HCT116 (cell line): ENCODE measurements around the gene SNRPD2. TPM values are rescaled to one million over a fixed set of nuclear protein-coding genes. Genes with fewer than 3 reads are reported as not detected.

Experiments
- ATAC-seq: fragments of 200-7000 bp; cut with Tn5 transposase; 2 replicates; pipeline ENCODE4 v1.9.1; 2020; ENCODE audit warnings: mild to moderate bottlenecking, moderate library complexity
- BruUV-seq: library from RNA; stranded (reverse); fragments of 400-500 nt; replicated peaks from 2 replicates; lab custom pipeline; 2021; lab: Mats Ljungman, UMichigan
- CTCF ChIA-PET: fragments of 300-600 bp; sonication (Branson Sonifier 250); formaldehyde crosslinking; loops from one replicate; lab custom pipeline; 2021; ENCODE audit warnings: antibody characterized with exemption; lab: Charles Lee
- POLR2A ChIA-PET: fragments of 300-600, 350-600 bp; sonication (Branson Sonifier 250); formaldehyde crosslinking; loops from one replicate; lab custom pipeline; 2021; ENCODE audit warnings: antibody characterized with exemption; lab: Charles Lee
- RAD21 ChIA-PET, 2 experiments: fragments of 300-600 bp; sonication (Branson Sonifier 250); formaldehyde crosslinking; loops; one replicate each; lab custom pipeline; 2023; ENCODE audit warnings: low total read pairs in 2 of 2; ENCODE audit not compliant: uncharacterized antibody in 2 of 2, unreplicated experiment in 2 of 2, low non-redundant PET in 1 of 2; lab: Charles Lee
- DNase-seq: peaks from one replicate; pipeline ENCODE4 v3.0.0-alpha.2; 2010; ENCODE audit warnings: low read depth, low spot score
- H2AFZ ChIP-seq: fragments of 200-600 bp; shearing (Covaris generic), sonication (generic); 2 replicates; pipeline ENCODE4 v1.6.1; 2017; ENCODE audit warnings: low read depth, mixed run types, mixed read lengths, antibody characterized with exemption, low read length; ENCODE audit not compliant: poor library complexity, severe bottlenecking
- H3K27ac ChIP-seq: 2 replicates; pipeline ENCODE4 v1.5.1; 2012; ENCODE audit warnings: low read depth, low read length
- H3K27me3 ChIP-seq: fragments of 200-600 bp; sonication (generic); 2 replicates; pipeline ENCODE4 v1.6.1; 2016; ENCODE audit warnings: mixed run types, low read length, mixed read lengths; ENCODE audit not compliant: insufficient read depth
- H3K36me3 ChIP-seq, 2 experiments: fragments of 200-500 bp in 1 of 2; fragments of 200-600 bp in 1 of 2; sonication (Bioruptor generic) in 1 of 2; sonication (generic) in 1 of 2; 2 replicates each; pipeline versions ENCODE4 v1.5.1 to v1.6.1; 2014 to 2016; ENCODE audit warnings: low read length in 2 of 2, inconsistent platforms in 1 of 2, mixed read lengths in 1 of 2, mixed run types in 1 of 2; ENCODE audit not compliant: insufficient read depth in 2 of 2, control insufficient read depth in 1 of 2
- H3K4me1 ChIP-seq, 2 experiments: fragments of 200-600 bp in 1 of 2; sonication (generic) in 1 of 2; 2 replicates each; pipeline versions ENCODE4 v1.5.1 to v1.6.1; 2012 to 2017; ENCODE audit warnings: low read length in 2 of 2, inconsistent platforms in 1 of 2, mild to moderate bottlenecking in 1 of 2, mixed read lengths in 1 of 2, mixed run types in 1 of 2, moderate library complexity in 1 of 2; ENCODE audit not compliant: insufficient read depth in 2 of 2, control insufficient read depth in 1 of 2
- H3K4me2 ChIP-seq: fragments of 200-600 bp; sonication (generic); 2 replicates; pipeline ENCODE4 v1.6.1; 2017; ENCODE audit warnings: mixed run types, low read length, mixed read lengths
- H3K4me3 ChIP-seq, 2 experiments: fragments of 200-600 bp in 1 of 2; sonication (generic) in 1 of 2; replicated peaks in 1 of 2; 2 replicates each; pipeline ENCODE4 v1.5.1; 2011 to 2016; ENCODE audit warnings: low read length in 2 of 2, control low read depth in 1 of 2, low read depth in 1 of 2, mild to moderate bottlenecking in 1 of 2, mixed read lengths in 1 of 2, mixed run types in 1 of 2
- H3K79me2 ChIP-seq: fragments of 200-600 bp; sonication (generic); 2 replicates; pipeline ENCODE4 v1.6.1; 2017; ENCODE audit warnings: mild to moderate bottlenecking, mixed run types, low read length, moderate library complexity, mixed read lengths; ENCODE audit not compliant: insufficient read depth
- H3K9ac ChIP-seq: fragments of 200-600 bp; sonication (generic); 2 replicates; pipeline ENCODE4 v1.6.1; 2016; ENCODE audit warnings: low read length, mixed read lengths
- H3K9me2 ChIP-seq: fragments of 200-600 bp; sonication (generic), shearing (Covaris generic); 2 replicates; pipeline ENCODE4 v1.6.1; 2017; ENCODE audit warnings: mixed run types, mild to moderate bottlenecking, moderate library complexity; ENCODE audit not compliant: insufficient read depth
- H3K9me3 ChIP-seq, 2 experiments: fragments of 200-500 bp in 1 of 2; fragments of 200-600 bp in 1 of 2; sonication (Bioruptor generic) in 1 of 2; sonication (generic) in 1 of 2; 2 replicates each; pipeline ENCODE4 v1.6.1; 2014 to 2017; ENCODE audit warnings: low read length in 2 of 2, mixed read lengths in 2 of 2, inconsistent platforms in 1 of 2, low read depth in 1 of 2, mild to moderate bottlenecking in 1 of 2, mixed run types in 1 of 2, moderate library complexity in 1 of 2; ENCODE audit not compliant: control insufficient read depth in 1 of 2, insufficient read depth in 1 of 2
- H4K20me1 ChIP-seq: fragments of 200-600 bp; sonication (generic), shearing (Covaris generic); 2 replicates; pipeline ENCODE4 v1.6.1; 2017; ENCODE audit warnings: mixed run types, mild to moderate bottlenecking, moderate library complexity; ENCODE audit not compliant: insufficient read depth
- CEBPB ChIP-seq: IDR thresholded peaks from 2 replicates; pipeline ENCODE4 v1.6.1; 2012; ENCODE audit warnings: low read depth
- EZH2 ChIP-seq: fragments of 200-600 bp; sonication (generic); IDR thresholded peaks from 2 replicates; pipeline ENCODE4 v1.6.1; 2017; ENCODE audit warnings: antibody characterized with exemption, mixed run types
- EZH2phosphoT487 ChIP-seq: fragments of 200-600 bp; IDR thresholded peaks from 2 replicates; pipeline ENCODE4 v1.6.1; 2018; ENCODE audit warnings: antibody characterized with exemption, borderline replicate concordance
- JUND ChIP-seq: IDR thresholded peaks from 2 replicates; pipeline ENCODE4 v1.6.1; 2012
- POLR2AphosphoS5 ChIP-seq: IDR thresholded peaks from 2 replicates; pipeline ENCODE4 v1.6.1; 2011; ENCODE audit warnings: mild to moderate bottlenecking, low read depth, low read length, moderate library complexity
- RAD21 ChIP-seq: IDR thresholded peaks from 2 replicates; pipeline ENCODE4 v1.6.1; 2012; ENCODE audit warnings: low read depth, mild to moderate bottlenecking
- SRF ChIP-seq: IDR thresholded peaks from 2 replicates; pipeline ENCODE4 v1.6.1; 2012; ENCODE audit warnings: low read depth
- TCF7L2 ChIP-seq: IDR thresholded peaks from 2 replicates; pipeline ENCODE4 v1.7.0; 2011; ENCODE audit warnings: borderline replicate concordance, inconsistent platforms; ENCODE audit not compliant: insufficient read depth, insufficient read length; ENCODE audit errors: extremely low read depth
- YY1 ChIP-seq: IDR thresholded peaks from 2 replicates; pipeline ENCODE4 v1.6.1; 2011; ENCODE audit warnings: low read length, low read depth, moderate library complexity, mild to moderate bottlenecking; ENCODE audit not compliant: insufficient replicate concordance; ENCODE audit errors: extremely low read depth
- intact Hi-C: fragments of 100-400 bp; cut with micrococcal nuclease; formaldehyde crosslinking; loops from 2 replicates; pipeline ENCODE4 v1.10.0; 2022
- total RNA-seq: library from RNA; stranded (reverse); gene quantifications from one replicate; pipeline ENCODE4 v1.2.1, GENCODE V29; 2021; ENCODE audit not compliant: unreplicated experiment
- TF ChIP-seq, protein P1 (sequence below): IDR thresholded peaks from 2 replicates; pipeline ENCODE4 v1.6.1; 2012
- TF ChIP-seq, protein P2 (sequence below): IDR thresholded peaks from 2 replicates; pipeline ENCODE4 v1.6.1; 2011; ENCODE audit warnings: mild to moderate bottlenecking, low read length, moderate library complexity; ENCODE audit not compliant: insufficient replicate concordance; ENCODE audit errors: extremely low read depth
- TF ChIP-seq, protein P3 (sequence below): IDR thresholded peaks from 2 replicates; pipeline ENCODE4 v1.6.1; 2012
- TF ChIP-seq, protein P4 (sequence below), 3 experiments: fragments of 200-600 bp in 1 of 3; sonication (generic) in 1 of 3; IDR thresholded peaks in 2 of 3; conservative IDR thresholded peaks in 1 of 3; 2 replicates each; pipeline ENCODE4 v1.5.1; 2012 to 2017; ENCODE audit warnings: low read depth in 2 of 3, low read length in 2 of 3, antibody characterized with exemption in 1 of 3, borderline replicate concordance in 1 of 3, control low read depth in 1 of 3, mild to moderate bottlenecking in 1 of 3, mixed read lengths in 1 of 3, mixed run types in 1 of 3, moderate library complexity in 1 of 3; ENCODE audit not compliant: insufficient read depth in 1 of 3
- TF ChIP-seq, protein P5 (sequence below): IDR thresholded peaks from 2 replicates; pipeline ENCODE4 v1.6.1; 2012; ENCODE audit warnings: low read depth

SNRPD2 gene
- total RNA-seq, 1 experiment from 2014 or later, result 927 TPM

DNA sequence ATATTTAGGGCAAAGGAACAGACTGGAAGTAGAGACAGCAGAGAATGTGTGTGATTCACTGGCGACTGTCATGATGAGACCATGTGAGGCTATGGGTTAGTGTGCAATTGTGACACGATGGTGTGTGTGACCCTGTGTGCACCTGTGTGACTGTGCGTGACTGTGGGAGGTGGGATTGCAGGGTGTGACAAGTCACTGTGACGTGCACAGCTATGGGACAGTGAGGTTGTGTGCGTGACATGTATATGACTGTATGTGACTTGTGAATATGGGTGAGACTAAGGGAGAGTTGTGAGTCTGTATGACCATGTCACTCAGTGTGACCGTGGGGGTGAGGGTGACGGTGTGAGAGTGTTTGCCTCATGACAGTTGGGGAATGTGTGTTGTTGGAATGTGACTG is 27.2 kb downstream of the SNRPD2 start:
- BruUV-seq, result no TSS peak
- Histone ChIP-seq H3K9ac (no peak overlapping the region), H3K27me3 (no peaks in the 10 kb centered on the region), H3K9me2 (no peaks in the 10 kb centered on the region), H3K9me3 (no peaks in the 10 kb centered on the region), H3K4me1 (peaks cover 7 to 23% of the 10 kb centered on the region in 2 experiments), H3K79me2 (no peaks in the 10 kb centered on the region), H2AFZ (no peak overlapping the region), H4K20me1 (no peaks in the 10 kb centered on the region), H3K36me3 (no peaks in the 10 kb centered on the region), H3K27ac (no peak overlapping the region), H3K4me3 (no peak overlapping the region), H3K4me2 (no peak overlapping the region)
- TF ChIP-seq EZH2phosphoT487 (no peak), RAD21 (no peak), JUND (no peak), YY1 (no peak), TCF7L2 (no peak), SRF (no peak), POLR2AphosphoS5 (no peak), CEBPB (no peak), EZH2 (no peak)
- TF ChIP-seq, protein P1, sequence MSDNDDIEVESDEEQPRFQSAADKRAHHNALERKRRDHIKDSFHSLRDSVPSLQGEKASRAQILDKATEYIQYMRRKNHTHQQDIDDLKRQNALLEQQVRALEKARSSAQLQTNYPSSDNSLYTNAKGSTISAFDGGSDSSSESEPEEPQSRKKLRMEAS, result no peak
- TF ChIP-seq, protein P2, sequence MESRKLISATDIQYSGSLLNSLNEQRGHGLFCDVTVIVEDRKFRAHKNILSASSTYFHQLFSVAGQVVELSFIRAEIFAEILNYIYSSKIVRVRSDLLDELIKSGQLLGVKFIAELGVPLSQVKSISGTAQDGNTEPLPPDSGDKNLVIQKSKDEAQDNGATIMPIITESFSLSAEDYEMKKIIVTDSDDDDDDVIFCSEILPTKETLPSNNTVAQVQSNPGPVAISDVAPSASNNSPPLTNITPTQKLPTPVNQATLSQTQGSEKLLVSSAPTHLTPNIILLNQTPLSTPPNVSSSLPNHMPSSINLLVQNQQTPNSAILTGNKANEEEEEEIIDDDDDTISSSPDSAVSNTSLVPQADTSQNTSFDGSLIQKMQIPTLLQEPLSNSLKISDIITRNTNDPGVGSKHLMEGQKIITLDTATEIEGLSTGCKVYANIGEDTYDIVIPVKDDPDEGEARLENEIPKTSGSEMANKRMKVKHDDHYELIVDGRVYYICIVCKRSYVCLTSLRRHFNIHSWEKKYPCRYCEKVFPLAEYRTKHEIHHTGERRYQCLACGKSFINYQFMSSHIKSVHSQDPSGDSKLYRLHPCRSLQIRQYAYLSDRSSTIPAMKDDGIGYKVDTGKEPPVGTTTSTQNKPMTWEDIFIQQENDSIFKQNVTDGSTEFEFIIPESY, result no peak
- TF ChIP-seq, protein P3, sequence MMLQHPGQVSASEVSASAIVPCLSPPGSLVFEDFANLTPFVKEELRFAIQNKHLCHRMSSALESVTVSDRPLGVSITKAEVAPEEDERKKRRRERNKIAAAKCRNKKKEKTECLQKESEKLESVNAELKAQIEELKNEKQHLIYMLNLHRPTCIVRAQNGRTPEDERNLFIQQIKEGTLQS, result no peak
- TF ChIP-seq, protein P4, sequence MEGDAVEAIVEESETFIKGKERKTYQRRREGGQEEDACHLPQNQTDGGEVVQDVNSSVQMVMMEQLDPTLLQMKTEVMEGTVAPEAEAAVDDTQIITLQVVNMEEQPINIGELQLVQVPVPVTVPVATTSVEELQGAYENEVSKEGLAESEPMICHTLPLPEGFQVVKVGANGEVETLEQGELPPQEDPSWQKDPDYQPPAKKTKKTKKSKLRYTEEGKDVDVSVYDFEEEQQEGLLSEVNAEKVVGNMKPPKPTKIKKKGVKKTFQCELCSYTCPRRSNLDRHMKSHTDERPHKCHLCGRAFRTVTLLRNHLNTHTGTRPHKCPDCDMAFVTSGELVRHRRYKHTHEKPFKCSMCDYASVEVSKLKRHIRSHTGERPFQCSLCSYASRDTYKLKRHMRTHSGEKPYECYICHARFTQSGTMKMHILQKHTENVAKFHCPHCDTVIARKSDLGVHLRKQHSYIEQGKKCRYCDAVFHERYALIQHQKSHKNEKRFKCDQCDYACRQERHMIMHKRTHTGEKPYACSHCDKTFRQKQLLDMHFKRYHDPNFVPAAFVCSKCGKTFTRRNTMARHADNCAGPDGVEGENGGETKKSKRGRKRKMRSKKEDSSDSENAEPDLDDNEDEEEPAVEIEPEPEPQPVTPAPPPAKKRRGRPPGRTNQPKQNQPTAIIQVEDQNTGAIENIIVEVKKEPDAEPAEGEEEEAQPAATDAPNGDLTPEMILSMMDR (IDR thresholded peaks at IDR 0.05 in 2 of 3, conservative IDR thresholded peaks at IDR 0.05 in 1 of 3; ENCODE audit: borderline replicate concordance in 1 of 3, insufficient read depth in 1 of 3, low read depth in 2 of 3, low read length in 2 of 3), result no peak
- TF ChIP-seq, protein P5, sequence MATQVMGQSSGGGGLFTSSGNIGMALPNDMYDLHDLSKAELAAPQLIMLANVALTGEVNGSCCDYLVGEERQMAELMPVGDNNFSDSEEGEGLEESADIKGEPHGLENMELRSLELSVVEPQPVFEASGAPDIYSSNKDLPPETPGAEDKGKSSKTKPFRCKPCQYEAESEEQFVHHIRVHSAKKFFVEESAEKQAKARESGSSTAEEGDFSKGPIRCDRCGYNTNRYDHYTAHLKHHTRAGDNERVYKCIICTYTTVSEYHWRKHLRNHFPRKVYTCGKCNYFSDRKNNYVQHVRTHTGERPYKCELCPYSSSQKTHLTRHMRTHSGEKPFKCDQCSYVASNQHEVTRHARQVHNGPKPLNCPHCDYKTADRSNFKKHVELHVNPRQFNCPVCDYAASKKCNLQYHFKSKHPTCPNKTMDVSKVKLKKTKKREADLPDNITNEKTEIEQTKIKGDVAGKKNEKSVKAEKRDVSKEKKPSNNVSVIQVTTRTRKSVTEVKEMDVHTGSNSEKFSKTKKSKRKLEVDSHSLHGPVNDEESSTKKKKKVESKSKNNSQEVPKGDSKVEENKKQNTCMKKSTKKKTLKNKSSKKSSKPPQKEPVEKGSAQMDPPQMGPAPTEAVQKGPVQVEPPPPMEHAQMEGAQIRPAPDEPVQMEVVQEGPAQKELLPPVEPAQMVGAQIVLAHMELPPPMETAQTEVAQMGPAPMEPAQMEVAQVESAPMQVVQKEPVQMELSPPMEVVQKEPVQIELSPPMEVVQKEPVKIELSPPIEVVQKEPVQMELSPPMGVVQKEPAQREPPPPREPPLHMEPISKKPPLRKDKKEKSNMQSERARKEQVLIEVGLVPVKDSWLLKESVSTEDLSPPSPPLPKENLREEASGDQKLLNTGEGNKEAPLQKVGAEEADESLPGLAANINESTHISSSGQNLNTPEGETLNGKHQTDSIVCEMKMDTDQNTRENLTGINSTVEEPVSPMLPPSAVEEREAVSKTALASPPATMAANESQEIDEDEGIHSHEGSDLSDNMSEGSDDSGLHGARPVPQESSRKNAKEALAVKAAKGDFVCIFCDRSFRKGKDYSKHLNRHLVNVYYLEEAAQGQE, result no peak
- no peak for DNase-seq
- POLR2A ChIA-PET, result no interaction called here
- CTCF ChIA-PET, result no interaction called here
- no peak for ATAC-seq
- RAD21 ChIA-PET, result no interaction called here
- intact Hi-C loops, result no loop called here
